HepG2 (cell line): ENCODE measurements around the gene SP140L. TPM values are rescaled to one million over a fixed set of nuclear protein-coding genes. Genes with fewer than 3 reads are reported as not detected.
"Not testable (repeated sequence)": the region's sequence is repeated elsewhere in the genome, so short reads cannot be mapped to it uniquely, and the experiment has no call there.

Experiments used
- ATAC-seq: fragments of 200-7000 bp; cut with Tn5 transposase; 3 replicates; pipeline ENCODE4 v1.9.1; 2020; ENCODE audit warnings: mild to moderate bottlenecking, moderate library complexity
- BruUV-seq: library from RNA; stranded (reverse); fragments of 400-500 nt; replicated peaks from 2 replicates; lab custom pipeline; 2021; lab: Mats Ljungman, UMichigan
- CTCF ChIA-PET: fragments of 300-600 bp; formaldehyde crosslinking; extraction: SDS; loops from one replicate; lab custom pipeline; 2021; ENCODE audit warnings: low total read pairs, inconsistent platforms, low intra/inter-chr PET ratio; lab: Yijun Ruan, JAX
- POLR2A ChIA-PET: fragments of 350-600 bp; sonication (Branson Sonifier 250); formaldehyde crosslinking; loops from one replicate; lab custom pipeline; 2020; ENCODE audit warnings: antibody characterized with exemption, inconsistent platforms; lab: Yijun Ruan, JAX
- DNase-seq: peaks from one replicate; pipeline ENCODE4 v3.0.0-alpha.2; 2015; ENCODE audit warnings: low spot score
- FAIRE-seq: peaks from 3 replicates; lab custom pipeline; 2011; peaks lifted over from hg19 to GRCh38; lab: Jason Lieb, UNC
- H2AFZ ChIP-seq: one replicate; pipeline ENCODE4 v1.6.1; 2011; ENCODE audit warnings: low read length, inconsistent platforms
- H3K27ac ChIP-seq: fragments of 300-600 bp; 3 replicates; pipeline ENCODE4 v1.8.0; 2011; ENCODE audit warnings: mixed run types, mild to moderate bottlenecking, mixed read lengths, low read length, inconsistent platforms; ENCODE audit not compliant: insufficient read depth; ENCODE audit errors: extremely low read length
- H3K27me3 ChIP-seq, 2 experiments: fragments of 200-600 bp in 1 of 2; 2 replicates in 1 of 2; 3 replicates in 1 of 2; pipeline versions ENCODE4 v1.6.0 to v1.8.0; 2011; ENCODE audit warnings: low read length in 2 of 2, mild to moderate bottlenecking in 2 of 2, moderate library complexity in 2 of 2, inconsistent platforms in 1 of 2; ENCODE audit not compliant: insufficient read depth in 2 of 2, control insufficient read depth in 1 of 2
- H3K36me3 ChIP-seq, 2 experiments: fragments of 200-600 bp in 1 of 2; replicated peaks in 1 of 2; 2 replicates in 1 of 2; 3 replicates in 1 of 2; pipeline versions ENCODE4 v1.5.1 to v1.8.0; 2011; ENCODE audit warnings: low read length in 2 of 2, inconsistent platforms in 1 of 2; ENCODE audit not compliant: insufficient read depth in 2 of 2, control insufficient read depth in 1 of 2
- H3K4me1 ChIP-seq: 2 replicates; pipeline ENCODE4 v1.5.1; 2012; ENCODE audit warnings: low read length, inconsistent platforms; ENCODE audit not compliant: insufficient read depth
- H3K4me2 ChIP-seq: 2 replicates; pipeline ENCODE4 v1.6.0; 2011; ENCODE audit warnings: low read depth, low read length, inconsistent platforms
- H3K4me3 ChIP-seq, 3 experiments: fragments of 200-600 bp in 1 of 3; sonication (generic), shearing (Covaris generic) in 1 of 3; replicated peaks in 1 of 3; 2 replicates each; pipeline ENCODE4 v1.5.1; 2011 to 2016; ENCODE audit warnings: low read length in 3 of 3, inconsistent platforms in 2 of 3, low read depth in 2 of 3, mild to moderate bottlenecking in 2 of 3, control low read depth in 1 of 3, mixed read lengths in 1 of 3; ENCODE audit not compliant: insufficient read depth in 1 of 3
- H3K79me2 ChIP-seq: one replicate; pipeline ENCODE4 v1.6.1; 2011; ENCODE audit warnings: low read length, inconsistent platforms; ENCODE audit not compliant: insufficient read depth
- H3K9ac ChIP-seq: 2 replicates; pipeline ENCODE4 v1.6.0; 2011; ENCODE audit warnings: mild to moderate bottlenecking, low read depth, low read length, inconsistent platforms; ENCODE audit not compliant: insufficient read depth
- H3K9me3 ChIP-seq: 2 replicates; pipeline ENCODE4 v1.5.1; 2012; ENCODE audit warnings: mild to moderate bottlenecking, low read length
- H4K20me1 ChIP-seq: 2 replicates; pipeline ENCODE4 v1.6.0; 2011; ENCODE audit warnings: inconsistent platforms, mild to moderate bottlenecking, low read length, moderate library complexity; ENCODE audit not compliant: insufficient read depth
- ATF7 ChIP-seq, 2 experiments: fragments of 450-650 bp in 1 of 2; sonication (generic) in 1 of 2; formaldehyde crosslinking in 1 of 2; IDR thresholded peaks; 2 replicates each; pipeline versions ENCODE4 v1.4.0 to v1.6.1; 2016 to 2020; ENCODE audit warnings: antibody characterized with exemption in 1 of 2, mild to moderate bottlenecking in 1 of 2, missing genetic modification reagents in 1 of 2
- ZBTB42 ChIP-seq: sonication (generic); formaldehyde crosslinking; IDR thresholded peaks from 2 replicates; pipeline ENCODE4 v1.5.0; 2020; ENCODE audit warnings: mild to moderate bottlenecking, missing genetic modification reagents
- WGBS: methylation state at CpG from one replicate; pipeline ENCODE4 v1.1.6; 2017; ENCODE audit warnings: low lambda C conversion rate; 5-methylcytosine and 5-hydroxymethylcytosine counted together
- in situ Hi-C: cut with HindIII; loops from 2 replicates; pipeline ENCODE4 v1.10.0; 2017; ENCODE audit warnings: low pct_unique_long_range_greater_than_20kb; ENCODE audit not compliant: extremely low pct_ligation_motif_present
- intact Hi-C: fragments of 100-400 bp; cut with micrococcal nuclease; formaldehyde crosslinking; loops from one replicate; pipeline ENCODE4 v1.10.0; 2022; ENCODE audit not compliant: unreplicated experiment
- polyA plus RNA-seq, 8 experiments: library from polyadenylated mRNA; depleted of rRNA in 3 of 8; stranded (reverse) in 7 of 8; unstranded in 1 of 8; fragments of >200 nt; fragmentation: Illumina TruSeq in 4 of 8; extraction: Trizol in 4 of 8; gene quantifications; 2 replicates each; pipeline versions ENCODE4 v1.2.1 to v1.2.3, GENCODE V29; 2011 to 2016; ENCODE audit warnings: low read depth in 4 of 8, missing spikeins in 1 of 8, mixed read lengths in 1 of 8; ENCODE audit not compliant: insufficient read depth in 1 of 8
- total RNA-seq, 5 experiments: library from RNA; depleted of rRNA; stranded (reverse); fragments of >200 nt; fragmentation: Illumina TruSeq; extraction: Trizol; gene quantifications; 2 replicates each; pipeline ENCODE4 v1.2.3, GENCODE V29; 2016; ENCODE audit warnings: low read depth in 1 of 5

SP140L gene
- total and polyA plus RNA-seq, 2 of the 13 experiments (the other 11 are each of a cell fraction or from before 2014, with no cell fraction given), result 10.9 to 17.5 TPM

DNA sequence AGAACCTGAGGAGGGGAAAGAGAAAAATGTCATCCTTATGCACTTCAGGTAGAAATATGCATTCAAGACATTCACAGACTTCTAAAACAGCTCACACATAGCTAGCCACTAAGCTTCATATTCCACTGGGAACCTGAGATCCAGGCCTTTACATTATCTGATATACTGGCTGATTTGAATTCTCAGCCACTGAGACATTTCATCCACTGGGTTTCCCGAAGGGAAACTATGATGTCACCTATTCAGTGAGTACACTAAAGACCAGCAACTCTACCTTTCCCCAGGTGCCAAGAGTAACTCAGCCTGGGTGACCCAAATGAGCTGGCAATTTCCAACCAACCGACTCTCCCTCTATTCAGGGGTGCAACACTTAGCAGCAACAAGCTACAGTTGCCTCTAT lies 67.3 kb downstream of the SP140L start:
- no peaks in the 10 kb centered on the region for H4K20me1 ChIP-seq
- H3K9ac ChIP-seq, result no peak overlapping the region
- no peak for TF ChIP-seq ZBTB42 (CRISPR knock-in tag)
- peak; percentile 43 for TF ChIP-seq ATF7 (IDR thresholded peaks at IDR 0.05)
- no peak for TF ChIP-seq ATF7 (CRISPR knock-in tag; IDR thresholded peaks at IDR 0.05)
- no peak overlapping the region for H2AFZ ChIP-seq
- H3K36me3 ChIP-seq, result peaks cover under 1 to 2% of the 10 kb centered on the region in 2 experiments; a peak in 2 of 5 replicates
- no peaks in the 10 kb centered on the region for H3K79me2 ChIP-seq
- BruUV-seq, result no TSS peak
- H3K9me3 ChIP-seq, result no peaks in the 10 kb centered on the region
- no peak overlapping the region for H3K4me3 ChIP-seq
- in situ Hi-C loops (no loop called here), intact Hi-C loops (no loop called here)
- H3K4me2 ChIP-seq, result no peak overlapping the region
- ATAC-seq (no peak), DNase-seq (no peak), FAIRE-seq (no peak)
- CTCF ChIA-PET, result no interaction called here
- POLR2A ChIA-PET, result no interaction called here
- H3K4me1 ChIP-seq, result no peaks in the 10 kb centered on the region
- 84% methylated on average over 2 of the region's 2 CpGs for WGBS
- no peak overlapping the region for H3K27ac ChIP-seq
- no peaks in the 10 kb centered on the region for H3K27me3 ChIP-seq

DNA sequence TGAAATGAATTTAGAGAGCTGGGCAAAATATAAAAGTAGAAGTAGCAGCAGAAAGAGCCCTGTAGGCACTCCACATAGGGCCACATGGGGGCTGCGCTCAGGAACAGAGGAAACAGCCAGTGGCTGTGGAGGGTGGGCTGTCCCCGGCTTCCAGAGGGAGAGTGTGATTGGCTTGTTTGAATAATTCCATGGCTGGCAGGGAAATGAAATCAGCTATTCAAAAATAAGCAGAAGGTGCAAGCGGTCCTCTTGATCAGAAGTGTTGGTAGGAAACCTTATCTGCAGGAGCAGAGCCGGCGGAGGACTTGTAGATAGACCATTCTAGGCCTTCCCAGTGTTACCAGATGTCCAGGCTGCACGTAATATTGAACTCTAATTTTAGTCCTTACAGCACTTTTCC lies 71.7 kb downstream of the SP140L start:
- H3K9me3 ChIP-seq, BruUV-seq, CTCF ChIA-PET: not testable (repeated sequence)

More for the DNA sequence above, 71.7 kb downstream of the SP140L start:
- H3K4me3 ChIP-seq, H3K4me1 ChIP-seq, DNase-seq, ATAC-seq, POLR2A ChIA-PET, H3K79me2 ChIP-seq, H4K20me1 ChIP-seq, intact Hi-C loops, H3K27me3 ChIP-seq, in situ Hi-C loops, H2AFZ ChIP-seq, H3K27ac ChIP-seq, H3K4me2 ChIP-seq, H3K9ac ChIP-seq, FAIRE-seq, H3K36me3 ChIP-seq: not testable (repeated sequence)
- WGBS, result 96% methylated on average over 6 of the region's 6 CpGs
